Fibroblast of mammary gland (primary cell): ENCODE data around the gene DGKH.
A peak's percentile ranks its signal among the peaks of the same experiment; 100 is the strongest.

Source experiments
- DNase-seq: peaks from one replicate; pipeline ENCODE4 v3.0.0-alpha.2; 2010; ENCODE audit warnings: low read depth
- H3K4me3 ChIP-seq: 2 replicates; pipeline ENCODE4 v1.5.1; 2011; ENCODE audit warnings: low read depth, mild to moderate bottlenecking, low read length, moderate library complexity; ENCODE audit not compliant: control insufficient read depth
- TF ChIP-seq, protein P1 (sequence below): conservative IDR thresholded peaks from 2 replicates; pipeline ENCODE4 v1.5.1; 2011; ENCODE audit warnings: low read depth, low read length, inconsistent platforms; ENCODE audit not compliant: control insufficient read depth, insufficient read depth

DGKH gene

DNA sequence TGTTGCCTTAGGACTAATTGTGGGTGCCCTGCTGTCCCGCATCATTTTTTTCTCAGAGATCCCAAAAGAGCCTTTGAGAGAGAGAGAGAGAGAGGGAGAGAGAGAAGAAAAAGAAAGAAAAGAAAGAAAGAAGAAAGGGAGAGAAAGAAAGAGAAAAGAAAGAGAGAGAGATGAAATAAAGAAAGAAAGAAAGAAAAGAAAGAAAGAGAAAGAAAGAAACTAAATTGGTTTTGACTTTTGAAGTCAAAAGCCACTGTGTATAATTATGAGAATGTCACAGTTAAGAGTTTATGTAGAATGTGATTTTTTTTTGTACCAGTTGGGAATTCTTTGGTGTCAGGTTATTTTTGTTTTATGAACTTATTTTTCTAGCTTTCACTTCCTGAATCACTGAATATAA lies 180.1 kb downstream of the DGKH start:
- no peak for DNase-seq
- H3K4me3 ChIP-seq = no peak overlapping the region
- TF ChIP-seq, protein P1, sequence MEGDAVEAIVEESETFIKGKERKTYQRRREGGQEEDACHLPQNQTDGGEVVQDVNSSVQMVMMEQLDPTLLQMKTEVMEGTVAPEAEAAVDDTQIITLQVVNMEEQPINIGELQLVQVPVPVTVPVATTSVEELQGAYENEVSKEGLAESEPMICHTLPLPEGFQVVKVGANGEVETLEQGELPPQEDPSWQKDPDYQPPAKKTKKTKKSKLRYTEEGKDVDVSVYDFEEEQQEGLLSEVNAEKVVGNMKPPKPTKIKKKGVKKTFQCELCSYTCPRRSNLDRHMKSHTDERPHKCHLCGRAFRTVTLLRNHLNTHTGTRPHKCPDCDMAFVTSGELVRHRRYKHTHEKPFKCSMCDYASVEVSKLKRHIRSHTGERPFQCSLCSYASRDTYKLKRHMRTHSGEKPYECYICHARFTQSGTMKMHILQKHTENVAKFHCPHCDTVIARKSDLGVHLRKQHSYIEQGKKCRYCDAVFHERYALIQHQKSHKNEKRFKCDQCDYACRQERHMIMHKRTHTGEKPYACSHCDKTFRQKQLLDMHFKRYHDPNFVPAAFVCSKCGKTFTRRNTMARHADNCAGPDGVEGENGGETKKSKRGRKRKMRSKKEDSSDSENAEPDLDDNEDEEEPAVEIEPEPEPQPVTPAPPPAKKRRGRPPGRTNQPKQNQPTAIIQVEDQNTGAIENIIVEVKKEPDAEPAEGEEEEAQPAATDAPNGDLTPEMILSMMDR = no peak

DNA sequence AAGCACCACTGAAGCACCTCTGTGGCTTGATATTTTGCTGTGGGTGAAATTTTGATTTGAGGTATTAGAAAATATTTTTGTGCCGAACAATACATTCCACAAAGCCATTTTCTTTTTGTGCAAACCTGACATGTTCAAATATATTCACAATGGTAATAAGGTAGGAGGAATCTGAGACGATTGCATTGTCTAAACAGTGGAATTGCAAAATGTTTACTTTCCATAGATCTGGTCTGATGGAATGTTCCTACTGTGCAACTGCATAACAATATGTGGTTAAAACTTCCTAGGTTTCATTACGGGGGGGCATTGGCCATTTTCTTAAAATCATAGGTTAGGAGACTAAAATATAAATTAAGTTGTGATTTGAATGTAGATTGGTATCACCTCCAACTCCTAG lies 180.8 kb downstream of the DGKH start:
- TF ChIP-seq, protein P1 = no peak
- H3K4me3 ChIP-seq = no peak overlapping the region
- DNase-seq = no peak

DNA sequence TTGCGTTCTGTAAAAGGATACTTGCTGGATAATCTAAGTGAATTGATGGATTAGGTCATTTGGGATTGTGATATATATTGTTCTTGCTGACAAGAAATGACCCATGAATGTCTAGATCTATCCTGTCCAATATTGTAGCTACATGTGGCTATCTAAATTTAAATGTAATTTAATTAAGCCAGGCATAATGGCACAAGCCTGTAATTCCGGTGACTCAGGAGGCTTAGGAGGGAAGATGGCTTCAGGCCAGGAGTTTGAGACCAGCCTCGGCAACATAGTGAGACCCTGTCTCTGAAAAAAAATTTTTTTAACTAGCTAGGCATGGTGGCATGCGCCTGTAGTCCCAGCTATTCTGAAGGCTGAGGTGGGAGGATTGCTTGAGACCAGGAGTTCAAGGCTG lies 184.2 kb downstream of the DGKH start:
- no peak overlapping the region for H3K4me3 ChIP-seq
- TF ChIP-seq, protein P1 = no peak
- no peak for DNase-seq

DNA sequence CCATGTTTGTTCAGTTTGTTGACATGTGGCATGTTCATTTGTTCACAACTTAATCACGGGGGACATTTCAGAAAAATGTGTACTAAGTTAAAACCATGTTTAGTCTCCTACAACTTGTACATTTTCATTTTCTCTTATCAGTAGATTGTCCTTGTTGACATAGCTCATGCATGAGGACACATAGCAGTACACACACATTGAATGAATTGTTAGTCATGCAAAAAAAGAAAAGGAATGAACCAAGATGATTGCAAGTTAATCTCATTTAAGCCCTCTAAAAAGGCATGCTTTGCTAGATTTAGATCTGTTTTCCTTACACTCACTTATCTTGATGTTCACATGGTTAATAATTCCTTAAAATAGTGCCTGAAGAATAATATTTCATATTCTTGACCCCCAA lies 185.3 kb downstream of the DGKH start:
- DNase-seq = no peak
- H3K4me3 ChIP-seq = no peak overlapping the region
- TF ChIP-seq, protein P1 = no peak

DNA sequence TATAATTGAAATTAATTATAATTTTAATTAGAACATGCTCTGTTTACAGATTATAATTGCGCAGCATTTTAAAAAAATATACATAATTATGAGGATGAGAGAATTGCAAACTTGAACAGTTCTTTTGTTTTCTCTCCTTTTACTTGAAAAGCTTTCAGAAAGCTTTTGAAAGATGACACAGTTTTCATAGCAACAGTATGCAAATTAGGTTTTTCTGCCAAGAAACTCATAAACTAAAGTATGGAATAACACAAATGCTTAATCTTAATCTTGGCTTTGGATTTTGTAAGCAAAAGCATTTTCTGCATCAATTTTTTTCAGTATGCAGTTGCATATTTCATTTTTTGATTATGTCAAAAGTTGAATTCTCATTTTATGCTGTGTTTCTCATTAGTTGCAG lies 190.7 kb downstream of the DGKH start:
- no peak for DNase-seq
- TF ChIP-seq, protein P1 = no peak
- H3K4me3 ChIP-seq = no peak overlapping the region

DNA sequence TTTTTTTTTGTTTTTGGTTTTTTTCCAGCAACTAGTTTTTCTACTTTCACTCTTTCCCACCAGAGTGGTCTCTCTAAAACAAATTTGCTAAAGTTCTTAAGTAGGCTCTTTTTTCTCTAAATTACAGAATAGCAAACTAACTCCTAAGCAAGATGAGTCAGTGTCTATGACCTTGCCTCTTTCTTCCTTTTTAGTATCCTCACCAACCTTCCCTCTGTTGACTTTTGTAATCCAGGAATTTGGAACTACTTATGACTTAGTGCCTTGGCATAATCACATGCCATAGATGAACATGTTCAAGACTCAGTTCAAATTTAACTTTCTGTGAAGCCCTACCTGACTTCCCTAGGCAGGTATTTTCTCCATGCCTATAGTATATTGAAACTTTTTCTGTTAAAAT lies 191.2 kb downstream of the DGKH start:
- DNase-seq = peak; percentile 13

DNA sequence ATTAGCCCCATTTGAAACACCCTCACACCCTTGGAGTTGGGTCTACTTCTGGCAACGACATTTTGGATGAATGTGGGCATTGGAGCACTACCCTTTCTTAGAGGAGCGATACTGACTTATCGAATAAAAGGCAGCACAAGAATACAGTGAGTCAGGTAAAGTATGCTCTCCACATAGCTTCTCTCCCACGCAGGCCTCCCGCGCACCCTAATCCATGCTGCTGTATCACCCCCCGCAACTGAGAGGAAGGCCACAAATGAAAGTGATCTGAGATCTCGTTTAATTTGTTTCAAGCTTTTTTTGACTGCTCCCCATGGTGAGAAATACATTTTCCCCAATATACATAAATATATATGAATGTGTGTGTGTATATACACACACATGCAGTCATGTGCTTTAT lies 198.1 kb downstream of the DGKH start:
- no peak for DNase-seq
- H3K4me3 ChIP-seq = no peak overlapping the region
- TF ChIP-seq, protein P1 = no peak

More for the DNA sequence above, 191.2 kb downstream of the DGKH start:
- TF ChIP-seq, protein P1 = no peak
- H3K4me3 ChIP-seq = no peak overlapping the region
